Measurements from ENCODE around the gene BLNK.

Gene BLNK

GRCh38 chr10:96261132-96261531, 10.2 kb downstream of the BLNK start:
- no peak for TF ChIP-seq ZFX (IDR thresholded peaks at IDR 0.05; ENCODE audit: borderline replicate concordance)
- TF ChIP-seq CTCF (IDR thresholded peaks at IDR 0.05), result no peak
- no peak overlapping the region for H3K27ac ChIP-seq

GRCh38 chr10:96260014-96260413, 11.4 kb downstream of the BLNK start:
- H3K27ac ChIP-seq, result no peak overlapping the region
- TF ChIP-seq CTCF (IDR thresholded peaks at IDR 0.05) (no peak), ZFX (IDR thresholded peaks at IDR 0.05; ENCODE audit: borderline replicate concordance) (no peak)

- no peak overlapping the region for H3K27ac ChIP-seq
Measured at GRCh38 chr10:96259150-96259549, 12.2 kb downstream of the BLNK start.

GRCh38 chr10:96257944-96258343, 13.4 kb downstream of the BLNK start:
- H3K27ac ChIP-seq, result no peak overlapping the region
- TF ChIP-seq CTCF (IDR thresholded peaks at IDR 0.05), result no peak
- no peak for TF ChIP-seq ZFX (IDR thresholded peaks at IDR 0.05; ENCODE audit: borderline replicate concordance)

More at GRCh38 chr10:96259150-96259549, 12.2 kb downstream of the BLNK start:
- TF ChIP-seq CTCF (IDR thresholded peaks at IDR 0.05), result no peak
- no peak for TF ChIP-seq ZFX (IDR thresholded peaks at IDR 0.05; ENCODE audit: borderline replicate concordance)

GRCh38 chr10:96255549-96256333, 15.6 kb downstream of the BLNK start:
- TF ChIP-seq ZFX (IDR thresholded peaks at IDR 0.05; ENCODE audit: borderline replicate concordance) (no peak), CTCF (IDR thresholded peaks at IDR 0.05) (no peak)
- no peak overlapping the region for H3K27ac ChIP-seq

- TF ChIP-seq CTCF (IDR thresholded peaks at IDR 0.05) (no peak), ZFX (IDR thresholded peaks at IDR 0.05; ENCODE audit: borderline replicate concordance) (no peak)
- H3K27ac ChIP-seq, result no peak overlapping the region
Measured at GRCh38 chr10:96254976-96255375, 16.4 kb downstream of the BLNK start.

GRCh38 chr10:96252730-96253129, 18.6 kb downstream of the BLNK start:
- TF ChIP-seq CTCF (IDR thresholded peaks at IDR 0.05) (no peak), ZFX (IDR thresholded peaks at IDR 0.05; ENCODE audit: borderline replicate concordance) (no peak)
- no peak overlapping the region for H3K27ac ChIP-seq

Data from 22Rv1 (cell line).